A673 (cell line): ENCODE data around the gene FAM89B.

Experiments
- CTCF ChIP-seq: fragments of 300-800, 200-600 bp; sonication (generic); conservative IDR thresholded peaks from 2 replicates; pipeline ENCODE4 v1.5.1; 2017; ENCODE audit warnings: low read depth, mild to moderate bottlenecking, antibody characterized with exemption, low read length, moderate library complexity, mixed read lengths
- EZH2 ChIP-seq: fragments of 200-600 bp; sonication (generic); IDR thresholded peaks from 2 replicates; pipeline ENCODE4 v1.6.1; 2017; ENCODE audit warnings: borderline replicate concordance, low read depth, mild to moderate bottlenecking, mixed read lengths, antibody characterized with exemption, low read length; ENCODE audit not compliant: poor library complexity, severe bottlenecking

- TF ChIP-seq CTCF (no peak), EZH2 (no peak)
These were observed at the start of gene FAM89B for GRCh38 chr11:65572356-65573051.
